Right ventricle myocardium superior (tissue), 1 donor: ENCODE data around the gene COLEC11. TPM values are rescaled to one million over a fixed set of nuclear protein-coding genes. Genes with fewer than 3 reads are reported as not detected.

Source experiments
- ATAC-seq: fragments of 200-7000 bp; cut with Tn5 transposase; one replicate; pipeline ENCODE4 v1.9.1; 2020; ENCODE audit warnings: mild to moderate bottlenecking; ENCODE audit not compliant: poor library complexity
- DNase-seq: peaks from one replicate; pipeline ENCODE4 v3.0.0-alpha.2; 2020
- intact Hi-C: fragments of 100-400 bp; cut with DNase I; formaldehyde crosslinking; loops from one replicate; pipeline ENCODE4 v1.11.2; 2022
- total RNA-seq: library from RNA; stranded (reverse); fragmentation: NEBNext Ultra II Directional; extraction: Animal tissue kit (Norgen Biotek cat#: 25700); gene quantifications from one replicate; pipeline ENCODE4 v1.2.1, GENCODE V29; 2021
- donor health status: DM: no; HTN: yes; CAD: no; lungs with severe emphysema.

COLEC11 gene
- total RNA-seq, 1 donor from 2014 or later = 2.9 TPM

GRCh38 chr2:3643371-3644245 is 48.7 kb downstream of the COLEC11 start:
- ATAC-seq = no peak
- DNase-seq = no peak
- intact Hi-C loops = no loop called here

GRCh38 chr2:3644246-3644525 is 49.3 kb downstream of the COLEC11 start:
- intact Hi-C loops = no loop called here
- DNase-seq = no peak
- no peak for ATAC-seq

GRCh38 chr2:3644891-3645605 is 50.1 kb downstream of the COLEC11 start:
- ATAC-seq (no peak), DNase-seq (no peak)
- intact Hi-C loops = no loop called here

- ATAC-seq = no peak
- intact Hi-C loops = no loop called here
- DNase-seq = no peak
Measured at GRCh38 chr2:3645745-3646389, 51.0 kb downstream of the COLEC11 start.

GRCh38 chr2:3646446-3646845 is 51.5 kb downstream of the COLEC11 start:
- no peak for DNase-seq
- no peak for ATAC-seq
- intact Hi-C loops = no loop called here

GRCh38 chr2:3647246-3647645 is 52.3 kb downstream of the COLEC11 start:
- ATAC-seq (no peak), DNase-seq (no peak)
- intact Hi-C loops = no loop called here

GRCh38 chr2:3647831-3648651 is 53.1 kb downstream of the COLEC11 start:
- no peak for DNase-seq
- no peak for ATAC-seq
- intact Hi-C loops = no loop called here

- intact Hi-C loops = no loop called here
- no peak for DNase-seq
- no peak for ATAC-seq
Measured at GRCh38 chr2:3648652-3649177, 53.8 kb downstream of the COLEC11 start.

- ATAC-seq (no peak), DNase-seq (no peak)
- intact Hi-C loops = no loop called here
Measured at GRCh38 chr2:3649581-3649980, 54.7 kb downstream of the COLEC11 start.

GRCh38 chr2:3650140-3650920 is 55.4 kb downstream of the COLEC11 start:
- DNase-seq (no peak), ATAC-seq (no peak)
- intact Hi-C loops = no loop called here

GRCh38 chr2:3651691-3652648 is 57.1 kb downstream of the COLEC11 start:
- DNase-seq = peak; percentile 59
- intact Hi-C loops = no loop called here
- peak; percentile 45 for ATAC-seq

GRCh38 chr2:3652896-3653625 is 58.1 kb downstream of the COLEC11 start:
- DNase-seq (no peak), ATAC-seq (no peak)
- intact Hi-C loops = no loop called here

- DNase-seq (no peak), ATAC-seq (no peak)
- intact Hi-C loops = no loop called here
Measured at GRCh38 chr2:3654011-3654410, 59.1 kb downstream of the COLEC11 start.

- DNase-seq (no peak), ATAC-seq (no peak)
- intact Hi-C loops = no loop called here
Measured at GRCh38 chr2:3654531-3655225, 59.8 kb downstream of the COLEC11 start.

GRCh38 chr2:3655871-3656761 is 61.2 kb downstream of the COLEC11 start:
- ATAC-seq (no peak), DNase-seq (no peak)
- intact Hi-C loops = no loop called here
